BE2C (cell line): ENCODE data around the gene GOLGA6C. TPM values are rescaled to one million over a fixed set of nuclear protein-coding genes. Genes with fewer than 3 reads are reported as not detected.
"Not testable (repeated sequence)": the region's sequence is repeated elsewhere in the genome, so short reads cannot be mapped to it uniquely, and the experiment has no call there.

ENCODE experiments used
- DNase-seq: peaks from one replicate; pipeline ENCODE4 v3.0.0-alpha.2; 2020
- H3K27me3 ChIP-seq: fragments of 250-450 bp; sonication (Bioruptor Pico); 2 replicates; pipeline ENCODE4 v1.5.1; 2020; ENCODE audit warnings: mild to moderate bottlenecking
- H3K36me3 ChIP-seq: fragments of 250-450 bp; sonication (Bioruptor Pico); 2 replicates; pipeline ENCODE4 v1.5.1; 2020; ENCODE audit warnings: mild to moderate bottlenecking
- H3K4me1 ChIP-seq: fragments of 250-450 bp; sonication (Bioruptor Pico); 2 replicates; pipeline ENCODE4 v1.5.1; 2020
- H3K4me3 ChIP-seq: 2 replicates; pipeline ENCODE4 v1.5.1; 2011; ENCODE audit warnings: low read depth, low read length
- H3K9me3 ChIP-seq: fragments of 250-450 bp; sonication (Bioruptor Pico); 2 replicates; pipeline ENCODE4 v1.5.1; 2020
- CTCF ChIP-seq: IDR thresholded peaks from 2 replicates; pipeline ENCODE4 v1.5.1; 2012; ENCODE audit warnings: mild to moderate bottlenecking, low read depth, low read length
- polyA plus RNA-seq: library from polyadenylated mRNA; unstranded; fragments of >200 nt; gene quantifications from one replicate; pipeline ENCODE4 v1.2.1, GENCODE V29; 2012; ENCODE audit warnings: low read depth, missing spikeins; ENCODE audit not compliant: insufficient read length, insufficient read depth

GOLGA6C gene
- polyA plus RNA-seq: not detected

DNA sequence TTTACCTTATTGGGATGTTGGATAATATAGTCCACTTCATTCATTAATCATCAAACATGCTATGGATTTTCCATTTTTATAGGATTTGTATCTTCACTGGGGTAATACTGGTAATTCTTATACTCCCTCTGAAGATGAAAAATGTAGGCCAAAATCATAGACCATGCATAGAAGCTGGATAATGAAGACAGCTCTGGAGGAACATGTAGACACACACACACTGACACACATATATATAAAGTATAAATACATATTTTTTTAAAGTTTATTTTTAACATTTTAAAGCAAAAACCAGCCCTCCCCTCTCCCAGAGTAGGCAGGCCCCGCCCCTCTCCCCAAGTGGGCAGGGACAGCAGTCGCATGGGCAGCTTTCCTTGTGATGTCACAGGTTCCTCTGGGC lies at the start of gene GOLGA6C:
TSS of gene GOLGA6C (plus strand) at position 301 of the 400 bp plus-strand sequence. CDS start 265 bp downstream, outside the sequence.
- not testable (repeated sequence) for H3K36me3 ChIP-seq, H3K4me1 ChIP-seq, DNase-seq, H3K4me3 ChIP-seq, H3K27me3 ChIP-seq, H3K9me3 ChIP-seq

GRCh38 chr15:75208501-75209288 lies 49.4 kb upstream of the GOLGA6C start:
- H3K27me3 ChIP-seq: no peaks in the 10 kb centered on the region
- no peak overlapping the region for H3K4me3 ChIP-seq
- peaks cover 75% of the 10 kb centered on the region for H3K36me3 ChIP-seq
- TF ChIP-seq CTCF: no peak
- no peaks in the 10 kb centered on the region for H3K9me3 ChIP-seq
- H3K4me1 ChIP-seq: peaks cover 3% of the 10 kb centered on the region
- DNase-seq: no peak

DNA sequence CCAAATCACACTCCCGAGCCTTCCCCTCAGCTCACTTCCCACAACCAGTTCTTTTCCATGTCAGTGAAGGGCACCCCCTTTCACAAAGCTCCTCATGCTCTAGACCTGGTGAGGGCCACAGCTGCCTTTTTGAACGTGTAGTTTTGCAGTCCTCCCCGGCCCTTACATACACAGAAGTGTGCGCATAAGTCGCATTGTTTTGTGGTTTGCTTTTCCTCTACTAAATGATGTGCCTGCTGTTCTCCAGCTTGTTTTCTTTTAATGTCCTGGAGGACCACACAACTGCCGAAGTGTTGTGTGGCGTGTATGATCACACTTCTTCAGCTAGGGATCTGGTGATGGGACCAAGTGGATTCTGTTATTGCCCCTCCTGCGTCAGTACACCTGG lies 48.9 kb upstream of the GOLGA6C start:
- Histone ChIP-seq H3K27me3 (no peaks in the 10 kb centered on the region), H3K36me3 (peaks cover 78% of the 10 kb centered on the region), H3K4me1 (peaks cover 3% of the 10 kb centered on the region), H3K4me3 (no peak overlapping the region), H3K9me3 (no peaks in the 10 kb centered on the region)
- no peak for TF ChIP-seq CTCF
- DNase-seq: no peak

DNA sequence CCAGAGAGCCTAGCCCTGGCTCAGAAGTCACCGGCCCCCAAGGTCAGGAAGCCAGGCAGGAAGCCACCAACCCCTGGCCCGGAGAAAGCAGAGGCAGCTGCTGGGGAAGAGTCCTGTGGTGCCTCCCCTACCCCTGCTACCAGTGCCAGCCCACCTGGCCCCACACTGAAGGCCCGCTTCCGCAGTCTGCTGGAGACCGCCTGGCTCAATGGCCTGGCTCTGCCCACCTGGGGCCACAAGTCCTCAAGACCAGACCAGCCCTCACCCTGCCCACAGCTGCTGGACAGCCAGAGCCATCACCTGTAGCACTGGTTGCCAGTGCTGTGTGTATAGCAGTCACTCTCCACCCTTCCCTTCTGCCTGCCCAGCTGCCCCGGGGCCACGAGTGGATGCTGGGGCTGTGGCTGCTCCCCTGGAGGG lies 47.3 kb upstream of the GOLGA6C start:
- DNase-seq: no peak
- Histone ChIP-seq H3K4me1 (peaks cover 1% of the 10 kb centered on the region; the same call in 1 of the 2 replicates), H3K27me3 (no peaks in the 10 kb centered on the region), H3K4me3 (no peak overlapping the region), H3K36me3 (peaks cover 78% of the 10 kb centered on the region), H3K9me3 (no peaks in the 10 kb centered on the region)
- TF ChIP-seq CTCF: no peak

GRCh38 chr15:75211436-75212199 lies 46.5 kb upstream of the GOLGA6C start:
- DNase-seq: no peak
- Histone ChIP-seq H3K27me3 (no peaks in the 10 kb centered on the region), H3K4me1 (peaks cover 7% of the 10 kb centered on the region), H3K4me3 (no peak overlapping the region), H3K36me3 (peaks cover 71% of the 10 kb centered on the region), H3K9me3 (no peaks in the 10 kb centered on the region)
- TF ChIP-seq CTCF: no peak

- no peak for TF ChIP-seq CTCF
- Histone ChIP-seq H3K9me3 (no peaks in the 10 kb centered on the region), H3K4me3 (no peak overlapping the region), H3K4me1 (peaks cover 10% of the 10 kb centered on the region), H3K36me3 (peaks cover 66% of the 10 kb centered on the region), H3K27me3 (no peaks in the 10 kb centered on the region)
- DNase-seq: no peak
Observed at GRCh38 chr15:75212200-75212858, 45.8 kb upstream of the GOLGA6C start.
